Activated T-cell treated with anti-CD3 and anti-CD28 coated beads for 24 hours (primary cell): ENCODE measurements around the gene HOXD1.

Experiments
- DNase-seq: peaks from one replicate; pipeline ENCODE4 v3.0.0-alpha.2; 2020; ENCODE audit warnings: low read depth

The HOXD1 gene

GRCh38 chr2:176187899-176188773, at the start of gene HOXD1:
HOXD1 (plus strand) TSS chr2:176188668; CDS start chr2:176188802, 134 bp downstream.
- DNase-seq = no peak

- no peak for DNase-seq
These were observed 49.4 kb upstream of the HOXD1 start for GRCh38 chr2:176138923-176139660.

- DNase-seq = no peak
These were observed 48.6 kb upstream of the HOXD1 start for GRCh38 chr2:176139661-176140512.

GRCh38 chr2:176140513-176141317, 47.8 kb upstream of the HOXD1 start:
- DNase-seq = peak; percentile 68

GRCh38 chr2:176142281-176142680, 46.2 kb upstream of the HOXD1 start:
- DNase-seq = no peak

GRCh38 chr2:176145085-176145969, 43.1 kb upstream of the HOXD1 start:
- no peak for DNase-seq

- DNase-seq = no peak
These were observed 42.4 kb upstream of the HOXD1 start for GRCh38 chr2:176146101-176146500.

- no peak for DNase-seq
These were observed 41.8 kb upstream of the HOXD1 start for GRCh38 chr2:176146645-176147044.

- no peak for DNase-seq
These were observed 41.2 kb upstream of the HOXD1 start for GRCh38 chr2:176147210-176147799.

GRCh38 chr2:176147800-176148496, 40.5 kb upstream of the HOXD1 start:
- no peak for DNase-seq

GRCh38 chr2:176148751-176149421, 39.6 kb upstream of the HOXD1 start:
- DNase-seq = no peak

- no peak for DNase-seq
These were observed 39.0 kb upstream of the HOXD1 start for GRCh38 chr2:176149481-176149938.

GRCh38 chr2:176149939-176150583, 38.4 kb upstream of the HOXD1 start:
- DNase-seq = no peak

- no peak for DNase-seq
These were observed 37.7 kb upstream of the HOXD1 start for GRCh38 chr2:176150584-176151441.

GRCh38 chr2:176151442-176152287, 36.8 kb upstream of the HOXD1 start, which contains the start of gene HOXD4:
HOXD4 (plus strand) TSS chr2:176151550; CDS start chr2:176151634, 84 bp downstream.
- DNase-seq = no peak
